GM19240 (cell line): Measurements from ENCODE around the gene PDLIM7.
"Not testable (repeated sequence)": the region's sequence is repeated elsewhere in the genome, so short reads cannot be mapped to it uniquely, and the experiment has no call there.

ENCODE experiments used
- DNase-seq: peaks from one replicate; pipeline ENCODE4 v3.0.0; 2011; ENCODE audit warnings: low spot score; ENCODE audit not compliant: insufficient read length

The PDLIM7 gene

DNA sequence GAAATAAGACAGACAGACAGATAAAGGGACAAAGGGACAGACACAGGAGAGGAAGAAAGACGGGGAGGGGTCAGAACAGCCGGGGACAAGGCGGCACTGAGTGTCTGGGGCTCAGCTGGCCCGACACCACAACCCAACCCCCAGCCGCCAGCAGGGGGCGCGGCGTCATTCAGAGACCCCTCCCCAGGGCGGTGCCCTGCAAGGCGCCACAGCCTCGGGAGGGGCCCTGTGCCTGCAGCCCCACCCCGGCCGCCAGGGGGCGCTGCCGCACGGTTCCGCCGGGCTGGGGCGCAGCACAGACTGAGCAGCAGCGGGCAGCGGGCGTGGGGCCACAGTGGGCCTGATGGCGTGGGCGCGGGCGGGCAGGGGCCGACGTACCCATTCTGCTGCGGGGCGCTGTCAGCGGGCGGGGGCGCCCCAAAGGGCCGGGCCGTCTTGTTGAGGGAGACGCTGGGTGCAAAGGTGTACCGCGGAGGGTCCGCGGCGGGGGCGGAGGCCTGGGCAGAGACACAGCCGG lies 5.9 kb downstream of the PDLIM7 start:
- no peak for DNase-seq

DNA sequence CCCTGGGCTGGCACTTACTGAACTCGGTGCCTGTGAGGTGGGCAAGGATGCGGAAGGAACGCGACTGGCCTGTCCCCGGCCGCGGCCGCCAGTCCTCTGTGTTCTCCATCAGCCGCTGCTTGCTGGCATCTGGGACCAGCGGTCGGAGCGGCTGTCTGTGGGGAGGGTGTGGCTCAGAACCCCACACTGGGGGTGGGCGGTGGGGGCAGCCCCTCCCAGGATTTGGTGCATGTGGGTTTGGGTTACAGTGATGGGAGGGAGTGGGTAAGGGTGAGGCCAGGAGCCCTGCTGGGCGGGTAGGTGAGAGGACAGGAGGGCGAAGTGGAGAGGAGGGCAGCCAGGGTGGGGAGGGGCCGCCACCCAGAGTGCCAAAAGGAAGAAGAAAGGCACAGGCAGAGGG lies 6.4 kb downstream of the PDLIM7 start:
- DNase-seq, result no peak

DNA sequence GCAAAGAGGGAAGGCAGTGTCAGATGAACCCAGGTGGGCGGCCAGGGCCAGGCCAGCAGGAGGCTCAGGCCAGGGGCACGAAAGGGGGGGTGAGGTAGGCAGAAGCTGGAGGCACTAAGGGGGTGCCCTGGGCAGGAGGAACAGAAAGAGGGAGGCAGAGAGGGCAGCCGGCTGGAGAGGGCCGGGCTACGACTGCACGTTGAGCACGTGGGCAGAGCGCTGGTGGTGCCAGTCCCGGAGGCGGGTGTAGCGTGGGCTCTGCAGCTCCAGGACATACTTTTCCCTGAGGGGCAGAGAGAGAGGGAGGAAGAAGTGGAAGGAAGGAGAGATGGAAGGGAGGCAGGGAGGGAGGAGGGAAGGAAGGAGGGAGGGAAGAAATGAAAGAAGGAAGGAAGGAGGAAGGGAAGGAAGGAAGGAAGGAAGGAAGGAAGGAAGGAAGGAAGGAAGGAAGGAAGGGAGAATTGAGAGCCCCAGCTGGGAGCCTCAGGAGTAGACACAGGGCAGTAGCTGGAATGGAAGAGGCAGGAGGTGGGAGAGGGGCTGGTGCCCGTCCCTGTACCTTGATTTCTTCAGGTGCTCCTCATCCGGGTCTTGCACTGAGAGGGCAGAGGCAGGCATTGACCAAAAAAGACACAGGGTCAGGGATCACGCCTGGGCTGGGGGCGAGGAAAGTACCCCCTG lies 7.0 kb downstream of the PDLIM7 start:
- DNase-seq, result no peak

DNA sequence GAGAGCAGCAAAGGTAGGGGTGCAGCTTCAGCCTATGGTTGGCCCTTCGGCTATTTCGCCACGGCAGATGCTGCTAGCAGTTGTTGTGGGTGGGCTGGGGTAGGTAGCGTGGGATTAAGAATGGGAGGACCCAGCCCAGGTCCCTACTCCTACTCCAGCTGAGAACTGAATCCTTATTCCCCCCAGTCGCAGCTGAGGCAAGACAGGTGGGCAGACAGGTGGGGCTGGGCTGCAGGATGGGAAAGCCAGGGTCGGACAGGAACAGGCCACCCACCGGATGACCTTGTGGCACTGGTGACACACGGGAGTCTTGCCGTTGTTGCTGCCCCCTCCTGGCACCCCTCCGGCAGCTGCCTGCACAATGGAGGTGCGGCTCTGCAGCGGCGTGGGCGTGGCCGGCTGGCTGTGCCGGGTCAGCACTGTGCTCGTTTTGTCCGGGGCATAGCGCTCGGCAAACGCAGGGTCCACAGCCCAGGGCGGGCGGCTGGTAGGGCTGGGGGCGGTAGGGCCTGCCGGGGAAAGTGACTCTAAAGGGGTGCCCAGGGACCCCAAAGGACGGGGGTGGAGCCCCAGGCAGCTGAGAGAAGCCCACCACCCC lies 8.2 kb downstream of the PDLIM7 start:
- no peak for DNase-seq

DNA sequence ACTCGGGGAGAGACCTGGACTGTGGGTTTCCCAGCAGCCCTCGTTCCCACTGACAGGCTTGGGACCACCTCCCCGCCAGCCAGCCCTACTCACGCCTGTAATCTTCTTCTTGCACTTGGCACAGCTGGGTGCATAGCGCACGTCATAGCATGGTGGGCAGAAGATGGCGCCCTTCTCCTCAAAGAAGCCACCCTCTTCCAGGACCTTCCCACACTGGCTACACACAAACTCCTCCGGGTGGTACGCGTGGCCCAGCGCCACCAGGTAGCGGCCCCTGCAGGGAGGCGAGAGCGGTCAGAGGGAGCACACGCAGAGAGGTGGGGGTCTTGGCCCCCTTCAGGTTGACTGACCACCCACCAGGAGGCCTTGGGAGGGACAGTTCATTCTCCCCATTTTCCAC lies 9.4 kb downstream of the PDLIM7 start:
- DNase-seq, result no peak

DNA sequence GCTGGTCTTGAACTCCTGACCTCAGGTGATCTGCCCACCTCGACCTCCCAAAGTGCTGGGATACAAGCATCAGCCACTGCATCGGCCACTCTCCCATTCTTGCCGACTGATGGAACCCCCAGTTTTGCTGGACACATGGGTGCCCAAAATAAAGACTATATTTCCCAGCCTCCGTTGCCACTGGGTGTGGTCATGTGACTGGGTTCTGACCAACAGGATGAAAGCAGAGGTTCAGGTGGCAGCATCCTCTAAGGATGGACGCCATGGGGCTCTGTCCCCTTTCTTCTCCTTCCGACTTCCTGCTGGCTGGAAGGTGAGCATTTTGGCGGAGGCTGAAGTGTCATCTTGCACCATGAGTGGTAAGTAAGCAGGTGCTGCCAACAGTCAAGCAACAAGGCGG lies 10.3 kb downstream of the PDLIM7 start:
- DNase-seq, result no peak

DNA sequence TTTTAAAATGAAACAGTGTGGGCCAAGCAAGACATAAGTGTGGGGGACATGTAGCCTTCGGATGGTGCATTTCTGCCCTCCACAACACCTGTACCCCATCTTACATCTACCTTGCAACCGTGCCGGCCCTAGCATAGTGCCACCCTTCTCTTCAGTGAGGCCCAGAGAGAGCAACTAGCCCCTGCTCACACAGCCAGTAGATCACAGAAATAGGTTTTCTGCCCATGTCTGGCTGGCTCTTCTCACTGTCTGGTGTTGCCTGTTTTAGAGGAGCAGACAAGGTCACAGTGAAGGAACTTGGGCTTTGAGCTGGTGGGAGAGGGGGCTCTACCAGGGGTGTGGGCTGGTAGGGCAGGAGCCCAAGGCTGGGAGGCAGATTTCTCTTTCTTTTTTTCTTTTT lies 11.1 kb downstream of the PDLIM7 start:
- DNase-seq, result no peak

DNA sequence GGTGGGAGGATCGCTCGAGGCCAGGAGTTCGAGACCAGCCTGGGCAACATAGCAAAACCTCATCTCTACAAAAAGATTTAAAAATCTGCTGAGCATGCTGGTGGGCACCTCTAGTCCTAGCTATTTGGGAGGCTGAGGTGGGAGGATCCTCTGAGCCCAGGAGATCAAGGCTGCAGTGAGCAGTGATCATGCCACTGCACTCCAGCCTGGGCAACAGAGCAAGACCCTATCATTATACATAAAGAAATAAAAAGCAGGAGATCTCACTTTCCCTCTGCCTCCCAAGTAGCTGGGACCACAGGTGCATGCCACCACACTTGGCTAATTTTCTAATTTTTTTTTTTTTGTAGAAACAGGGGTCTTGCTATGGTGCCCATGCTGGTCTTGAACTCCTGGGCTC lies 11.7 kb downstream of the PDLIM7 start:
- not testable (repeated sequence) for DNase-seq

DNA sequence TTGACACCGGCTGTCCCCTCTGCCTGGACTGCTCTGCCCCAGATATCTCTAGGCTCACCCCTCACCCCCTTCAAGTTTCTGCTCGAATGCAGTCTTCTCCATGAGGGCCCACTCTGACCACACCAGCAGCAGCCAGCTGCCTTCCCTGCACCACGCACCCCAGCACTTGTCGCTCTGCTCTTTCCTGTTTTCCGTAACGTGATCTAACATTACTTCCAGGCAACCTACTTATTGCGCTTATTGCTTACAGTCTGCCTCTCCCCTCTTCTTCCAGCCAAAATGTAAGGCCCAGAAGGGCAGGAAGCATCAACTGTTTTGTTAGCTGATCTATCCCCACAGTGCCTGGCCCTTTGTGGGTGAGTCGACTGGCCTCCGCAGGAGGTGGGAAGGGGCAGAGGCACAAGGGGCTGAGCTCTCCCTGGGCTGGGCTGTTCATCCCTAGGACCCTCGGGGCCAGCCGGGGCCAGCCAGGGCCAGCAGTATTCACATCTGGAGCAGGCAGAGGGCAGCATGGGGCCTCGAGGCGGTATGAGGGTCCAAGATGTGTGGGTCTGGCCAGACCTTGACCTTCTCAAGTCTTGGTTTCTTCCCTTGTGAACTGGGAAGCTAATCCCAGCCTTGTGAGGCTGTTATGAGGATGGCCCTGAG lies 12.4 kb downstream of the PDLIM7 start:
- no peak for DNase-seq

DNA sequence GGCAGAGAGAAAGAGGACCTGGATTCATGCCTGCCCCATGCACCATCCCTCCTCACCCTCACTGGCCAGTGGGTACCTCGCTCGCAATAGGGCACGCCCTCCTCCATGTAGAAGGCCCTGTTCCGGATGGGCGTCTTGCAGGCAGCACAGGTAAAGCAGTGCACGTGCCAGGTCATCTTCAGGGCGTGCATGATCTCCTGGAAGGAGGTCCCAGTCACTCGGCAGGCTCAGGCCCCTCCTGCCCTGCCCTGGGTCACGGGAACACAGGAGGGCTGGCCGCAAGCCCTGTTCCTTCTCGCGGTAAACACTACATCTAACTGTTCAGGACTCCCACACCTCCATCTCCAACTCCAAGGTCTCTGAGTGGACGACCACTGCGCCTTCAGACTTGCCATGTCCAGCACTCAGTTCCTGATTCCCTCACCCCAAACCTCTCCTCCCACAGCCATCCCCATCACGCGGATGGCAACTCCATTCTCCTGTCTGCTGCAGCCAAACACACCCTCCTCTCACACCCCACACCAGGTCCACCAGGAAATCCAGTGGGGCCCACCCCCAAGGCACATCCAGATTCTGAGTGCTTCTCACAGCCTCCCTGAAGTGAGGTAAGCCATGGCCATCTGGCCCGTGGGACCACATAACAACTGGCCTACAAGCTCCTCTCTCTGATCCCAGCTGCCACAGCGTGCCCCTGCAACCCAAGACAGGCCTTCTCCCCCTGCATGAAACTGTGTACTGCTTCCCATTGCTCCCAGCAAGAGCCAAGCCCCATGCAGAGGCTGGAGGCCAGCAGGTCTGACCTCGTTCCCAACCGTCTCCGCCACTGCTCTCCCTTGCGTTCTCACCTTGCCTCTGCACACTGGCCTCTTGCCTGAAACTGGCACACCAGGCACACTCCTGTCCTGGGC lies 13.2 kb downstream of the PDLIM7 start:
- DNase-seq, result no peak

DNA sequence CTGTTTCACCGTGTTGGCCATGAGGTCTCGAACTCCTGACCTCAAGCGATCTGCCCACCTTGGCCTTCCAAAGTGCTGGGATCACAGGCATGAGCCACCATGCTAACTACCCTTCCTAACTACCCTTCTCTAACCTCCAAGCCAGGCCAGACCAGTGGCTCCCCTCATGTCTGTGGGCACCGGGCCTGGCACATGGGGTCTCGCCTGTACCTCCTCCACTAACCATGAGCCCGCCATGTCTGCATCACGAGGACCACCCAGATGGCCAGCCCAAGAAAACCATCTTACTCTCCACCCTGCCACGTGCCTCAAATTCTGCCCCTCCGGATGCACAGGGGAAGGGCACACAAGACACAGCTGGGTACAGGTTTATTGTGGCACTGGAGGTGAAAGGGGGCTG lies 14.4 kb downstream of the PDLIM7 start:
- DNase-seq, result no peak

DNA sequence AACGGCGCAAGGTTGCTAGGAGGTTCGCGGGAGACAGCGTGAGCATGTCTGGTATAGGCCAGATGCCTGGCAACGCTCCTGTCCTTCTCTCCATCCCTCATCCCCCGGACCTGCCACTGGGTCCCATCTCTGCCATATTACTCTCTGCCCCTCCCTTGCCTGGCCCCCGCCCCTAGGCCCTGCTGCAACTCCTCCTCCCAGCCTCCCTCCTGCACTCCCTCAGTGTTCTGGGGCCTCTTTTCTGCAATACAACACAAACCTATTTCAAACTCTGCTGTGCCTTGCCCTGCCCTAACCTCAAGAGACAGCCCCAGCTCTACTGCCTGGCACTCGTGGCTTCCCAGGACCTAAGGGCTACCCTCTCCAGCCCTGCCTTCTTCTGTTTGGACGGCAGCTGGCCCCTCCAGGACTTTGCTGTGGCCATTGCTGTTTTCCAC lies 15.0 kb downstream of the PDLIM7 start:
- no peak for DNase-seq

DNA sequence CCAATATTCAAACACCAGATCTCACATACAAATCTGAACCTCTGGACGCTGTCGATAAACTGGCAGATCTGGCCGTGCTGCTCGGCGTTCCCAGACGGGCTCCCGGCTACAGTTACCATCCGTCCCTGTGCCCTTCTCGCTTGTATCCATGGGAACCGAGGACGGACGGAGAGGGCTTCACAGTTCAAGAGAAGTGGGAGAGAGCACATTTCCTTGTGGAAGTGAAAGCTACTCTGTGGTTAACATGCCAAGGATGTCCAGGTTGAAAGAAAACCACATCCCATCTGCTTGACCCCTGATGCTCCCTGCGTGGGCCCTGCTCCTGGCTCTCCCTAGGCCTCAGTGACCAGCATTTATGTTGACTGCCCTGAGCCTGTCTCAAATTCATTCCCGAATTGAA lies 17.6 kb downstream of the PDLIM7 start:
- DNase-seq, result no peak

DNA sequence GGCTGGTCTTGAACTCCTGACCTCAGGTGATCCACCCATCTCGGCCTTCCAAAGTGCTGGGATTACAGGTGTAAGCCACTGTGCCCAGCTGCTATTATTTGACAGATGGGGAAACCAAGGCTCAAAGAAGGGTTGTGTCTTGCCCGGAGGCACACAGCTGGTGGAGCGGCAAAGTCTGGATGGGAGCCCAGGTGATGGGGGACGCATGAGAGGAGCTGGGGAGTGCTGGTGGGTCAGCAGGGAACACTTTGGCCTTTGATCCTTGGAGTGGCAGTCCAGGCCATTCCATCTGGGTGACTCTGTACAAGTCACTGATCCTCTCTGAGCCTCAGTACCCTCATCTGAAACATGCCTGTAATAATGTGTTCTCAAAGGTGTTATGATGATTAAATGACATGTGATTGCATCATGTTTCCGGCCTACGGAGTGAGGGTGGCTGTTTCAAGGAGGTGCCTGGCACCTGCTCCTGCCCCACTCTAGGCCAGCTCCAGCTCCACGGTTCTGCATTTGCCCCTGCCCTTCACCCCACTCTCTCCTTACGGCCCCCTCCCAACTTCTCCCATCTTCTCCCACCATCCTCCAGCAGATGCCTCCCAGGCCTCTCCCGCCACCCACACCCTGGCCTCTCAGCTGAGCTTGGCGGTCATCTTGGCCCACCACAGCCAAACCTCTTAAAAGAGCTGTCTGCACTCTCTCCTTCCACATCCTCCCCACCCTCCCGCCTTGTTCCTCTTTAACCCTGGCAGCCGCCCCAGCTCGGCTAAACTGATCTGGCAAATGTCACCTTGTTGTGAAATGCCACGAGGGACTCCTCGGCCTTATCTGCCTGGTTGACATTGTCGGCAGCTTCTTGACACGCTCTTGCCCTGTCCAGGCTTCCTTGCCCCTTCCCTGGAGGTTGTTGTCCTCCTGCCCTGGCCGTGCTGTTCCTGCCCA lies 18.4 kb downstream of the PDLIM7 start:
- DNase-seq, result no peak

DNA sequence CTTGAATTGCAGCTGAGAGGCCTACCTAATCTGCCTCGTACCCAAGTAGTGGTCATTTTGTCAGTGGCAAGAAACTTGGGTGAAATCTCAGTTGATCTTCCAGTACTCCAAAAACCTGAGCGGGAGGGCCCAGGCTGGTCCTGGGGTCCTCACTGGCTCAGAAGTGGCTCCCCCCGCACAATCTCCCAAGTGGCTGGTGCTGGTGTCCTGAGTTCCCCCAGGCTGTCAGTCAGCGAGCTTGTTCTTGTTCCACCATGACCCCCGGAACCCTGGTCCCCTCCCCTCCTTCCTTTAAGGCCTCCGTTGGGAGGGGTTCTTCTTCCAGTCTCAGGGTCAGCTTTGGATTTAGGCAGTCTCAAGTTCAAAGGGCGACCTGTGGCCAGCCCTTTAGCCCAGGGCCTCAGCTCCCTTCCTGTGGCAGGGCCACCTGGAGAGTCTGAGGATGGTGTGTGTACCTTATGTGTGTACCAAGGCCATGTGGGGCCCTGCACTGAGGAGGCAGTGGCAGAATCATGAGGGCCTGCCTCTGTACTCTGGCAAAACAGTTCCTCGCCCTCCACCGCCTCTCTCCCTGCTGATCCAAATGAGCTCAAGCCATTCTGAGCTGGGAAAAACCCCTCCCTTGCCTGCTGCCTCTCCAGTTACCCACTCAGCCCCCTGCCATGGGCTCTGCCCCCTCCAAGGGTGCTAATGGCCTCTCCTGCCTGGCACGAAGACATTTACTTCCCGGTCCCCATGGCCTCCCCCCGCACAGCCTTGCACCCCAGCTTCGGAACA lies 19.5 kb downstream of the PDLIM7 start:
- DNase-seq, result no peak

DNA sequence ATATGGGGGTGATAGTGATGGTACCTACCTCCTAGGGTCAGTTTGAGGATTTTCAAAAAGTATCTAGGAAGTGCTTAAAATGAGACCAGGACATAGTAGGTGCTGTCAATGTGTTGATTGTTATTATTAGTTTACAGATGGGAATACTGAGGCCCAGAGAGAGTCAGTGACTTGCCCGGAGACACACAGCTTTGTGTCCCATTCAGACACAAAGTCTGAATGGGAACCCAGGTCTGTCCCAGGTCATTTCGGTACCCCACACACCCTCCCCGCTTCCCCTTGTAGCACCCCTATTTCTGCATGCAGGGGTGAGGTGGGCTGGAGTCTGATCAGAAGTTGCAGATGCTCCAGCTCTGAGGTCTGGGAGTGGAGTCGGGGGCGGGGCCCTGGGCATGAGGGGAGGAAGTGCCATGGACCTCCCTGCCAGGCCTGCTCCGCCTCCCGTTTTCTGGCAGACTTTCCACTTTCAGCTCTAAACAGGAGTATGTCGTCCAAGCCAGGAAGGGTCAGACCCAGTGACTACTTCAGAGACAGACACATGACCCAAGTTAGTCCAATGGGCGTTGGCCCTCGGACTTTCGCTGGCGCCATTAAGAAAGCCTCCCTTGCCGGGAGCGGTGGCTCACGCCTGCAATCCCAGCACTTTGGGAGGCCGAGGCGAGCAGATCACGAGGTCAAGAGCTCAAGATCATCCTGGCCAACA lies 20.7 kb downstream of the PDLIM7 start:
- DNase-seq, result no peak

DNA sequence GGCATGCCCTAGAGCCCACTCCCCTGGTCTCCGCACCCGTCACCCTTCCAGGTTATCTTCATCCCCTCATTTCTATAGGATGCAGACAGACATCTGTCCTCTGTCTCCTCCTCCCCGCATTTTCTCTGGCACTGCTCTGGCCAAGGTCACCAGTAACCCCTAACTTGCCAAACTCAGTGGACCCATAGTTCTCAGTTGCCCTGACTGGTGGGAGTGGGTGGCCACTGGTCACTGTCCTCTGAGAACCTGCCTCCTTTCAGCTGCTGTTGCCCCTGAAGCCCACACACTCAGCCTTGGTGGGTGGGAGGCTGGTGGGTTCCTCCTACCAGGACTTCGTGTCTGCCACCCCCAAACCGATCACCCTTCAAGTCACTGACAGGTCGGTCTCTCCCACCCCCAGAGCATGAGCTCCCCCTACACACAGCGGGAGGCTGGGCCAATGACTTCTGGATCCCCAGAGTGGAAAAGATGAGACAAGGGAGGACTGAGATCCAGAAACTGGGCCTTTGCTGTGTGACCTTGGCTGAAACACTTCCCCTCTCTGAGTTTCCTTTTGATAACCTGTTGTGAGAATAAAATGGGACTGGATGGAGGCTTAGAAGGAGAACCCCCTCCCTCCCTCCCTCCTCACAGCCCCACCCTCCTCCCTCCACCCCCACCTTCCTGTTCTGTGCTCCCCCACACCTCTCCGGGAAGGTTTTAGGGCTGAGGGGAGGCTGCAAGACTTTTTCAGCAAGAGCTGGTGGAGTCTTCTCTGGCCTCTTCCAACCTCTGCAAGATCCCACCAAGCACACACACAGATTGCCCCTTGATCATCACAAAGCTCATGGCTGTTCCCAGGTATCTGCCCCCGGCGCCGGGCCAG lies 21.6 kb downstream of the PDLIM7 start:
- no peak for DNase-seq

DNA sequence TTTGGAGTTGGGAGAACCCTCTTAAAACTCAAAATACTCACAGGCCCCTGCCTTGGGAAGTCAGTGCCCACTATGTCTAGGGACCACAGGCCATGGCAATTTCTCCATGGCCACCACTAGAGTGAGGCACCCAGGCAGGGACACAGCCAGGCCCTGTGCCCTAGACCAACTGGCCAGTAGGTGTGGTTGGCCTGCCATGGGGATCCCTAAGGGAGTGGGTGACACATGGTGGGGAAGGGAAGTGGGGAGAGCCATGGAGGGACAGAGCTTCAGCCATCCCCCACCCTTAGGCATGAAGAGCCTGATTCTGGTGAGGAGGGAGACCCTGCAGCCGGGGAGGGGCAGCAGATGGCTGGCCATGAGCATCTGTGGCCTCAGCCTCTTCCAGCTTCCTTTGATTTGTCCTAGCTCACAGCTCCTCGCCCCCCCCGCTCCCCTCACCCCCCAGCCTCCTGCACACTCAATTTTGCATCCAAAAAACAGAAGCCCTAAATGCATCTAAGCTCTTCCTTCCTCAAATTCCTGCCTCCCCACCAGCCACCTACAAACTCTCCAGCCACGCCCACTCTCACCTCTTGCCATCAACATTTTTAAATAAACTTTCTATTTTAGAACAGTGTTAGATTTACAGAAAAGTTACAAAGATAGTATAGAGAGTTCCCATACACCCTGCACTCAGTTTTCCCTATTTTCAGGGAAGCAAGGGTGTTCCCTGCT lies 22.4 kb downstream of the PDLIM7 start:
- DNase-seq, result no peak
